Measurements from ENCODE around the gene PLEKHG7.
A peak's percentile ranks its signal among the peaks of the same experiment; 100 is the strongest.

PLEKHG7 gene

GRCh38 chr12:92690601-92691000 is 12.2 kb upstream of the PLEKHG7 start:
- Histone ChIP-seq H3K27ac (ENCODE audit: low read length) (no peak overlapping the region), H3K9ac (ENCODE audit: low read depth, low read length) (no peak overlapping the region), H3K9me3 (ENCODE audit: insufficient read depth, low read length, severe bottlenecking) (no peaks in the 10 kb centered on the region), H4K20me1 (ENCODE audit: insufficient read depth, low read length) (no peaks in the 10 kb centered on the region), H3K4me2 (ENCODE audit: insufficient read depth, low read length) (no peak overlapping the region), H3K4me1 (ENCODE audit: insufficient read depth, low read length) (no peaks in the 10 kb centered on the region), H3K79me2 (ENCODE audit: insufficient read depth, low read length) (no peaks in the 10 kb centered on the region), H3K4me3 (ENCODE audit: low read depth in 1 of 2, low read length in 2 of 2) (no peak overlapping the region), H3K27me3 (ENCODE audit: insufficient read depth, low read length, poor library complexity) (no peaks in the 10 kb centered on the region), H2AFZ (ENCODE audit: low read depth, low read length) (no peak overlapping the region), H3K36me3 (ENCODE audit: insufficient read depth, low read length) (no peaks in the 10 kb centered on the region)
- no peak for DNase-seq
- TF ChIP-seq EZH2 (IDR thresholded peaks at IDR 0.05; ENCODE audit: borderline replicate concordance, low read depth, low read length, severe bottlenecking) (no peak), CTCF (IDR thresholded peaks at IDR 0.05; ENCODE audit: borderline replicate concordance, extremely low read depth, low read length, poor library complexity, severe bottlenecking) (no peak)
- no peak for ATAC-seq (ENCODE audit: insufficient read depth, low read depth)

GRCh38 chr12:92695056-92695455 is 7.7 kb upstream of the PLEKHG7 start:
- no peak for TF ChIP-seq CTCF (IDR thresholded peaks at IDR 0.05; ENCODE audit: borderline replicate concordance, extremely low read depth, low read length, poor library complexity, severe bottlenecking)
- TF ChIP-seq EZH2 (IDR thresholded peaks at IDR 0.05; ENCODE audit: borderline replicate concordance, low read depth, low read length, severe bottlenecking): no peak
- Histone ChIP-seq H3K36me3 (ENCODE audit: insufficient read depth, low read length) (no peaks in the 10 kb centered on the region), H3K4me2 (ENCODE audit: insufficient read depth, low read length) (no peak overlapping the region), H3K4me3 (ENCODE audit: low read depth in 1 of 2, low read length in 2 of 2) (no peak overlapping the region), H3K79me2 (ENCODE audit: insufficient read depth, low read length) (no peaks in the 10 kb centered on the region), H3K4me1 (ENCODE audit: insufficient read depth, low read length) (peaks cover 9% of the 10 kb centered on the region; the same call in 1 of the 2 replicates), H2AFZ (ENCODE audit: low read depth, low read length) (no peak overlapping the region), H3K9me3 (ENCODE audit: insufficient read depth, low read length, severe bottlenecking) (peaks cover 12% of the 10 kb centered on the region), H3K27ac (ENCODE audit: low read length) (no peak overlapping the region), H3K27me3 (ENCODE audit: insufficient read depth, low read length, poor library complexity) (no peaks in the 10 kb centered on the region), H3K9ac (ENCODE audit: low read depth, low read length) (no peak overlapping the region), H4K20me1 (ENCODE audit: insufficient read depth, low read length) (no peaks in the 10 kb centered on the region)
- no peak for DNase-seq
- no peak for ATAC-seq (ENCODE audit: insufficient read depth, low read depth)

- H3K4me2 ChIP-seq (ENCODE audit: insufficient read depth, low read length): no peak overlapping the region
- no peaks in the 10 kb centered on the region for H3K27me3 ChIP-seq (ENCODE audit: insufficient read depth, low read length, poor library complexity)
- no peak for ATAC-seq (ENCODE audit: insufficient read depth, low read depth)
- peaks cover 9% of the 10 kb centered on the region; the same call in 1 of the 2 replicates for H3K4me1 ChIP-seq (ENCODE audit: insufficient read depth, low read length)
- H3K27ac ChIP-seq (ENCODE audit: low read length): no peak overlapping the region
- peaks cover 12% of the 10 kb centered on the region for H3K9me3 ChIP-seq (ENCODE audit: insufficient read depth, low read length, severe bottlenecking)
- H3K79me2 ChIP-seq (ENCODE audit: insufficient read depth, low read length): no peaks in the 10 kb centered on the region
- no peaks in the 10 kb centered on the region for H4K20me1 ChIP-seq (ENCODE audit: insufficient read depth, low read length)
- no peak overlapping the region for H3K4me3 ChIP-seq (ENCODE audit: low read depth in 1 of 2, low read length in 2 of 2)
- H3K36me3 ChIP-seq (ENCODE audit: insufficient read depth, low read length): no peaks in the 10 kb centered on the region
- TF ChIP-seq EZH2 (IDR thresholded peaks at IDR 0.05; ENCODE audit: borderline replicate concordance, low read depth, low read length, severe bottlenecking) (no peak), CTCF (IDR thresholded peaks at IDR 0.05; ENCODE audit: borderline replicate concordance, extremely low read depth, low read length, poor library complexity, severe bottlenecking) (no peak)
- DNase-seq: no peak
- no peak overlapping the region for H3K9ac ChIP-seq (ENCODE audit: low read depth, low read length)
- no peak overlapping the region for H2AFZ ChIP-seq (ENCODE audit: low read depth, low read length)
Observed at GRCh38 chr12:92695577-92695976, 7.2 kb upstream of the PLEKHG7 start.

- TF ChIP-seq EZH2 (IDR thresholded peaks at IDR 0.05; ENCODE audit: borderline replicate concordance, low read depth, low read length, severe bottlenecking) (no peak), CTCF (IDR thresholded peaks at IDR 0.05; ENCODE audit: borderline replicate concordance, extremely low read depth, low read length, poor library complexity, severe bottlenecking) (no peak)
- Histone ChIP-seq H3K4me1 (ENCODE audit: insufficient read depth, low read length) (peaks cover 9% of the 10 kb centered on the region; the same call in 1 of the 2 replicates), H2AFZ (ENCODE audit: low read depth, low read length) (no peak overlapping the region; the same call in 1 of the 2 replicates), H3K27me3 (ENCODE audit: insufficient read depth, low read length, poor library complexity) (no peaks in the 10 kb centered on the region), H3K9ac (ENCODE audit: low read depth, low read length) (no peak overlapping the region), H3K9me3 (ENCODE audit: insufficient read depth, low read length, severe bottlenecking) (peaks cover 12% of the 10 kb centered on the region), H4K20me1 (ENCODE audit: insufficient read depth, low read length) (no peaks in the 10 kb centered on the region), H3K36me3 (ENCODE audit: insufficient read depth, low read length) (no peaks in the 10 kb centered on the region), H3K79me2 (ENCODE audit: insufficient read depth, low read length) (no peaks in the 10 kb centered on the region), H3K27ac (ENCODE audit: low read length) (no peak overlapping the region), H3K4me2 (ENCODE audit: insufficient read depth, low read length) (peak overlapping the region; percentile 33; the same call in 1 of the 2 replicates), H3K4me3 (ENCODE audit: low read depth in 1 of 2, low read length in 2 of 2) (no peak overlapping the region)
- peak; percentile 65 for ATAC-seq (ENCODE audit: insufficient read depth, low read depth)
- DNase-seq: no peak
Observed at GRCh38 chr12:92696216-92696615, 6.6 kb upstream of the PLEKHG7 start.
